Liver (tissue), 9 donors: ENCODE results near the gene KIRREL3. TPM values are rescaled to one million over a fixed set of nuclear protein-coding genes. Genes with fewer than 3 reads are reported as not detected.

Source experiments
- DNase-seq: peaks from one replicate; pipeline ENCODE4 v3.0.0-alpha.2; 2017; ENCODE audit warnings: low spot score
- H3K27ac ChIP-seq, 2 donors: one replicate each; pipeline ENCODE4 v1.7.0; 2013; ENCODE audit warnings: inconsistent platforms in 2 of 2, low read length in 2 of 2, control low read depth in 1 of 2, low read depth in 1 of 2, mild to moderate bottlenecking in 1 of 2
- H3K27me3 ChIP-seq, 4 donors: one replicate each; pipeline versions ENCODE4 v1.6.1 to v1.7.0; 2013; ENCODE audit warnings: low read length in 3 of 4, inconsistent platforms in 1 of 4, mild to moderate bottlenecking in 1 of 4, moderate library complexity in 1 of 4; ENCODE audit not compliant: control insufficient read depth in 4 of 4, insufficient read depth in 4 of 4
- H3K36me3 ChIP-seq, 4 donors: one replicate each; pipeline versions ENCODE4 v1.6.1 to v1.7.0; 2013; ENCODE audit warnings: low read length in 3 of 4, mild to moderate bottlenecking in 3 of 4, low read depth in 1 of 4, moderate library complexity in 1 of 4; ENCODE audit not compliant: control insufficient read depth in 4 of 4, insufficient read depth in 3 of 4
- H3K4me1 ChIP-seq, 4 donors: one replicate each; pipeline versions ENCODE4 v1.6.1 to v1.7.0; 2013; ENCODE audit warnings: low read length in 3 of 4, mild to moderate bottlenecking in 3 of 4, moderate library complexity in 1 of 4; ENCODE audit not compliant: control insufficient read depth in 4 of 4, insufficient read depth in 4 of 4
- H3K4me3 ChIP-seq, 3 donors: one replicate each; pipeline versions ENCODE4 v1.6.1 to v1.7.0; 2013; ENCODE audit warnings: low read length in 3 of 3, control low read depth in 1 of 3, low read depth in 1 of 3, mild to moderate bottlenecking in 1 of 3
- H3K9ac ChIP-seq, 2 donors: one replicate each; pipeline ENCODE4 v1.7.0; 2013; ENCODE audit warnings: low read length in 2 of 2, mild to moderate bottlenecking in 2 of 2, moderate library complexity in 2 of 2, control low read depth in 1 of 2, low read depth in 1 of 2
- H3K9me3 ChIP-seq, 4 donors: one replicate each; pipeline versions ENCODE4 v1.6.1 to v1.7.0; 2013; ENCODE audit warnings: low read length in 3 of 4; ENCODE audit not compliant: control insufficient read depth in 4 of 4
- ATF3 ChIP-seq: IDR thresholded peaks from 2 replicates; pipeline ENCODE4 v1.6.1; 2016; ENCODE audit warnings: antibody characterized with exemption
- CTCF ChIP-seq: fragments of 150-350 bp; IDR thresholded peaks from 2 replicates; pipeline ENCODE4 v1.5.1; 2017; ENCODE audit warnings: improper control_type of control experiment, low read depth, low read length; ENCODE audit not compliant: missing input control
- EGR1 ChIP-seq, 2 donors: IDR thresholded peaks; 2 replicates each; pipeline ENCODE4 v1.6.1; 2016 to 2018; ENCODE audit warnings: antibody characterized with exemption in 2 of 2, low read depth in 2 of 2
- FOXA1 ChIP-seq: IDR thresholded peaks from 2 replicates; pipeline ENCODE4 v1.6.1; 2016; ENCODE audit warnings: antibody characterized with exemption
- FOXA2 ChIP-seq: IDR thresholded peaks from 2 replicates; pipeline ENCODE4 v1.6.1; 2016; ENCODE audit warnings: antibody characterized with exemption
- GABPA ChIP-seq, 2 donors: IDR thresholded peaks in 1 of 2; conservative IDR thresholded peaks in 1 of 2; 2 replicates each; pipeline ENCODE4 v1.6.1; 2016; ENCODE audit warnings: antibody characterized with exemption in 2 of 2, mild to moderate bottlenecking in 1 of 2, moderate library complexity in 1 of 2
- HNF4A ChIP-seq, 2 donors: conservative IDR thresholded peaks; 2 replicates each; pipeline ENCODE4 v1.6.1; 2016; ENCODE audit warnings: antibody characterized with exemption in 2 of 2, mild to moderate bottlenecking in 2 of 2
- HNF4G ChIP-seq: IDR thresholded peaks from 2 replicates; pipeline ENCODE4 v1.6.1; 2016; ENCODE audit warnings: antibody characterized with exemption
- JUND ChIP-seq, 2 donors: IDR thresholded peaks; 2 replicates each; pipeline ENCODE4 v1.6.1; 2016; ENCODE audit warnings: antibody characterized with exemption in 2 of 2
- MAX ChIP-seq: IDR thresholded peaks from 2 replicates; pipeline ENCODE4 v1.6.1; 2016; ENCODE audit warnings: antibody characterized with exemption
- NR2F2 ChIP-seq: IDR thresholded peaks from 2 replicates; pipeline ENCODE4 v1.6.1; 2016; ENCODE audit warnings: antibody characterized with exemption
- RAD21 ChIP-seq, 2 donors: IDR thresholded peaks; 2 replicates each; pipeline ENCODE4 v1.6.1; 2016; ENCODE audit warnings: antibody characterized with exemption in 2 of 2, mild to moderate bottlenecking in 2 of 2
- REST ChIP-seq: IDR thresholded peaks from 2 replicates; pipeline ENCODE4 v1.6.1; 2016; ENCODE audit warnings: antibody characterized with exemption, mild to moderate bottlenecking
- RXRA ChIP-seq, 2 donors: IDR thresholded peaks; 2 replicates each; pipeline ENCODE4 v1.6.1; 2017 to 2018; ENCODE audit warnings: antibody characterized with exemption in 2 of 2, mild to moderate bottlenecking in 1 of 2
- SP1 ChIP-seq: IDR thresholded peaks from 2 replicates; pipeline ENCODE4 v1.6.1; 2018; ENCODE audit warnings: antibody characterized with exemption, mild to moderate bottlenecking
- TAF1 ChIP-seq: conservative IDR thresholded peaks from 2 replicates; pipeline ENCODE4 v1.6.1; 2016; ENCODE audit warnings: antibody characterized with exemption, mild to moderate bottlenecking
- YY1 ChIP-seq: IDR thresholded peaks from 2 replicates; pipeline ENCODE4 v1.6.1; 2016; ENCODE audit warnings: antibody characterized with exemption, mild to moderate bottlenecking
- ZBTB33 ChIP-seq: IDR thresholded peaks from 2 replicates; pipeline ENCODE4 v1.6.1; 2016; ENCODE audit warnings: antibody characterized with exemption
- WGBS: extraction: QIAGEN DNeasy Blood & Tissue Kit; methylation state at CpG from one replicate; pipeline ENCODE4 v1.1.7; 2013; 5-methylcytosine and 5-hydroxymethylcytosine counted together
- polyA plus RNA-seq, 2 donors: library from polyadenylated mRNA; stranded (reverse) in 1 of 2; unstranded in 1 of 2; fragments of 200-250 nt in 1 of 2; fragments of >200 nt in 1 of 2; fragmentation: Nextera tagmentation in 1 of 2; extraction: Ambion mirVana in 1 of 2; gene quantifications; one replicate each; pipeline versions ENCODE4 v1.2.1 to v1.2.3, GENCODE V29; 2013 to 2015
- total RNA-seq, 2 donors: library from RNA; depleted of rRNA; stranded (reverse); fragments of >200 nt; gene quantifications; one replicate each; pipeline ENCODE4 v1.2.3, GENCODE V29; 2014
- donor health status: healthy.
- donor health status: healthy.
- donor health status: healthy.
- donor health status: healthy.
- donor health status: healthy.

KIRREL3 gene
- total and polyA plus RNA-seq, 4 donors: 0.03 to 0.29 (median 0.08) TPM; not detected in 1

GRCh38 chr11:126615845-126616244 lies 384.7 kb downstream of the KIRREL3 start:
- Histone ChIP-seq H3K9me3 (no peaks in the 10 kb centered on the region), H3K36me3 (no peaks in the 10 kb centered on the region), H3K27ac (no peak overlapping the region), H3K4me3 (no peak overlapping the region), H3K27me3 (no peaks in the 10 kb centered on the region), H3K9ac (no peak overlapping the region), H3K4me1 (peaks cover 4 to 20% (median 7%) of the 10 kb centered on the region in 4 donors)
- DNase-seq: no peak
- no peak for TF ChIP-seq NR2F2
- TF ChIP-seq FOXA2: no peak
- no peak for TF ChIP-seq FOXA1
- no peak for TF ChIP-seq REST
- TF ChIP-seq HNF4A (conservative IDR thresholded peaks at IDR 0.05): no peak
- no peak for TF ChIP-seq RAD21 (IDR thresholded peaks at IDR 0.05)
- no peak for TF ChIP-seq EGR1 (IDR thresholded peaks at IDR 0.05; ENCODE audit: low read depth in 2 of 2)
- no peak for TF ChIP-seq JUND (IDR thresholded peaks at IDR 0.05)
- TF ChIP-seq RXRA (IDR thresholded peaks at IDR 0.05): no peak
- TF ChIP-seq CTCF: no peak
- TF ChIP-seq SP1: no peak
- no peak for TF ChIP-seq HNF4G
- TF ChIP-seq ATF3: no peak
- no peak for TF ChIP-seq MAX
- no peak for TF ChIP-seq GABPA (IDR thresholded peaks at IDR 0.05 in 1 of 2, conservative IDR thresholded peaks at IDR 0.05 in 1 of 2)
- no peak for TF ChIP-seq YY1
- TF ChIP-seq TAF1: no peak
- no peak for TF ChIP-seq ZBTB33
- WGBS: 94% methylated on average over 11 of the region's 11 CpGs
